IMR-90 (cell line): ENCODE results near the gene C9orf50. TPM values are rescaled to one million over a fixed set of nuclear protein-coding genes. Genes with fewer than 3 reads are reported as not detected.
A peak's percentile ranks its signal among the peaks of the same experiment; 100 is the strongest.

Experiments
- ATAC-seq: fragments of 200-7000 bp; cut with Tn5 transposase; 2 replicates; pipeline ENCODE4 v1.9.1; 2020; ENCODE audit warnings: low read depth, mild to moderate bottlenecking, moderate library complexity
- BruUV-seq: library from RNA; stranded (reverse); fragments of 400-500 nt; replicated peaks from 2 replicates; lab custom pipeline; 2021; lab: Mats Ljungman, UMichigan
- CTCF ChIA-PET: fragments of 300-600 bp; formaldehyde crosslinking; extraction: SDS; loops from one replicate; lab custom pipeline; 2021; ENCODE audit warnings: antibody characterized with exemption; lab: Yijun Ruan, JAX
- POLR2A ChIA-PET: fragments of 300-600 bp; sonication (Branson Sonifier 250); formaldehyde crosslinking; loops from one replicate; lab custom pipeline; 2022; ENCODE audit warnings: antibody characterized with exemption; ENCODE audit not compliant: unreplicated experiment; lab: Charles Lee
- DNase-seq: peaks from one replicate; pipeline ENCODE4 v3.0.0; 2013
- H2AFZ ChIP-seq: replicated peaks from 2 replicates; pipeline ENCODE3; 2013; ENCODE audit warnings: low read length, mild to moderate bottlenecking; ENCODE audit not compliant: poor library complexity
- H2AK5ac ChIP-seq: 2 replicates; pipeline ENCODE4 v1.6.1; 2013; ENCODE audit warnings: low read depth, low read length, inconsistent platforms
- H2AK9ac ChIP-seq: replicated peaks from 2 replicates; pipeline ENCODE3; 2013; ENCODE audit warnings: mild to moderate bottlenecking, low read depth, low read length, moderate library complexity; ENCODE audit not compliant: poor library complexity
- H2BK120ac ChIP-seq: 2 replicates; pipeline ENCODE4 v1.6.1; 2013; ENCODE audit warnings: low read depth, low read length, inconsistent platforms
- H2BK15ac ChIP-seq: 3 replicates; pipeline ENCODE4 v1.6.1; 2013; ENCODE audit warnings: low read depth, low read length, inconsistent platforms
- H2BK20ac ChIP-seq: 2 replicates; pipeline ENCODE4 v1.6.1; 2013; ENCODE audit warnings: low read depth, mild to moderate bottlenecking, inconsistent platforms, low read length, moderate library complexity
- H2BK5ac ChIP-seq: 2 replicates; pipeline ENCODE4 v1.6.1; 2013; ENCODE audit warnings: mild to moderate bottlenecking, low read depth, low read length, inconsistent platforms; ENCODE audit not compliant: poor library complexity, severe bottlenecking
- H3K14ac ChIP-seq: replicated peaks from 2 replicates; pipeline ENCODE4 v1.6.1; 2013; ENCODE audit warnings: low read depth, low read length, inconsistent platforms
- H3K18ac ChIP-seq: 2 replicates; pipeline ENCODE4 v1.6.1; 2013; ENCODE audit warnings: low read depth, low read length, control low read depth
- H3K23ac ChIP-seq: 2 replicates; pipeline ENCODE4 v1.6.1; 2013; ENCODE audit warnings: low read depth, low read length, inconsistent platforms
- H3K27ac ChIP-seq: 2 replicates; pipeline ENCODE4 v1.5.1; 2013; ENCODE audit warnings: mild to moderate bottlenecking, control low read depth, low read length; ENCODE audit not compliant: insufficient read depth
- H3K27me3 ChIP-seq: 2 replicates; pipeline ENCODE4 v1.6.1; 2013; ENCODE audit warnings: low read length; ENCODE audit not compliant: control insufficient read depth, insufficient read depth
- H3K36me3 ChIP-seq: 2 replicates; pipeline ENCODE4 v1.6.1; 2013; ENCODE audit warnings: low read length, mixed read lengths; ENCODE audit not compliant: control insufficient read depth, insufficient read depth
- H3K4ac ChIP-seq: 2 replicates; pipeline ENCODE4 v1.6.1; 2013; ENCODE audit warnings: low read depth, low read length, inconsistent platforms
- H3K4me1 ChIP-seq: 2 replicates; pipeline ENCODE4 v1.6.1; 2013; ENCODE audit warnings: low read length, mixed read lengths; ENCODE audit not compliant: control insufficient read depth, insufficient read depth
- H3K4me2 ChIP-seq: 2 replicates; pipeline ENCODE4 v1.6.1; 2013; ENCODE audit warnings: low read depth, mild to moderate bottlenecking, control low read depth, low read length, moderate library complexity
- H3K4me3 ChIP-seq: 2 replicates; pipeline ENCODE4 v1.5.1; 2013; ENCODE audit warnings: low read depth, mild to moderate bottlenecking, control low read depth, low read length, moderate library complexity; ENCODE audit not compliant: insufficient read depth
- H3K56ac ChIP-seq: 2 replicates; pipeline ENCODE4 v1.6.1; 2013; ENCODE audit warnings: low read length, inconsistent platforms; ENCODE audit not compliant: insufficient read depth; ENCODE audit errors: extremely low read depth
- H3K79me1 ChIP-seq, 2 experiments: 2 replicates each; pipeline ENCODE4 v1.6.1; 2013; ENCODE audit warnings: low read length in 2 of 2, inconsistent platforms in 1 of 2, low read depth in 1 of 2
- H3K9ac ChIP-seq: 2 replicates; pipeline ENCODE4 v1.6.1; 2013; ENCODE audit warnings: low read depth, low read length, control low read depth
- H3K9me1 ChIP-seq: 2 replicates; pipeline ENCODE4 v1.6.1; 2013; ENCODE audit warnings: low read length, inconsistent platforms; ENCODE audit not compliant: insufficient read depth
- H3K9me3 ChIP-seq: 2 replicates; pipeline ENCODE4 v1.6.1; 2013; ENCODE audit warnings: low read length; ENCODE audit not compliant: control insufficient read depth, insufficient read depth
- H4K20me1 ChIP-seq: 2 replicates; pipeline ENCODE4 v1.6.1; 2013; ENCODE audit warnings: low read length, inconsistent platforms; ENCODE audit not compliant: insufficient read depth
- H4K5ac ChIP-seq: 2 replicates; pipeline ENCODE4 v1.6.1; 2013; ENCODE audit warnings: mild to moderate bottlenecking, low read depth, low read length, control low read depth
- H4K8ac ChIP-seq, 2 experiments: 2 replicates each; pipeline ENCODE4 v1.6.1; 2013; ENCODE audit warnings: low read depth in 2 of 2, low read length in 2 of 2, control low read depth in 1 of 2, inconsistent platforms in 1 of 2
- H4K91ac ChIP-seq: 2 replicates; pipeline ENCODE4 v1.6.1; 2013; ENCODE audit warnings: low read depth, low read length, inconsistent platforms; ENCODE audit not compliant: insufficient read depth
- CHD1 ChIP-seq: IDR thresholded peaks from 2 replicates; pipeline ENCODE4 v1.6.1; 2012; ENCODE audit warnings: low read depth, low read length, improper control_type of control experiment
- MAFK ChIP-seq: IDR thresholded peaks from 2 replicates; pipeline ENCODE4 v1.6.1; 2012; ENCODE audit warnings: low read depth, low read length, improper control_type of control experiment
- POLR2A ChIP-seq: IDR thresholded peaks from 2 replicates; pipeline ENCODE4 v1.6.1; 2012; ENCODE audit warnings: mild to moderate bottlenecking, low read depth, low read length
- RFX5 ChIP-seq: IDR thresholded peaks from 2 replicates; pipeline ENCODE4 v1.8.0; 2012; ENCODE audit warnings: low read depth, mild to moderate bottlenecking, low read length, moderate library complexity
- WGBS, 2 experiments: methylation state at CpG; one replicate each; pipeline versions ENCODE4 v1.1.5 to v1.1.7; 2013; ENCODE audit warnings: missing lambda C conversion rate in 2 of 2; ENCODE audit not compliant: insufficient read length in 1 of 2; ENCODE audit errors: extremely low coverage in 2 of 2; 5-methylcytosine and 5-hydroxymethylcytosine counted together
- dilution Hi-C: fragments of 300-500 bp; cut with HindIII; formaldehyde crosslinking; loops from one replicate; pipeline ENCODE4 v1.14.3; 2018; ENCODE audit warnings: low sequenced_read_pairs; ENCODE audit not compliant: unreplicated experiment
- in situ Hi-C: fragments of 300-500 bp; cut with MboI; formaldehyde crosslinking; loops from 3 replicates; pipeline ENCODE4 v1.14.3; 2019; ENCODE audit warnings: low sequenced_read_pairs, inconsistent platforms, mixed read lengths
- intact Hi-C: fragments of 100-400 bp; cut with micrococcal nuclease; formaldehyde crosslinking; loops from 2 replicates; pipeline ENCODE4 v1.10.0; 2022
- polyA plus RNA-seq, 3 experiments: library from polyadenylated mRNA; depleted of rRNA; stranded (reverse); fragments of >200 nt; gene quantifications; 2 replicates each; pipeline ENCODE4 v1.2.3, GENCODE V29; 2012; ENCODE audit warnings: low replicate concordance in 1 of 3
- total RNA-seq: library from RNA; depleted of rRNA; stranded (reverse); fragments of >200 nt; gene quantifications from 2 replicates; pipeline ENCODE4 v1.2.3, GENCODE V29; 2012

C9orf50 gene
- total and polyA plus RNA-seq, 2 of the 4 experiments (the other 2 are of a cell fraction) = 0.09 TPM; not detected in 1

DNA sequence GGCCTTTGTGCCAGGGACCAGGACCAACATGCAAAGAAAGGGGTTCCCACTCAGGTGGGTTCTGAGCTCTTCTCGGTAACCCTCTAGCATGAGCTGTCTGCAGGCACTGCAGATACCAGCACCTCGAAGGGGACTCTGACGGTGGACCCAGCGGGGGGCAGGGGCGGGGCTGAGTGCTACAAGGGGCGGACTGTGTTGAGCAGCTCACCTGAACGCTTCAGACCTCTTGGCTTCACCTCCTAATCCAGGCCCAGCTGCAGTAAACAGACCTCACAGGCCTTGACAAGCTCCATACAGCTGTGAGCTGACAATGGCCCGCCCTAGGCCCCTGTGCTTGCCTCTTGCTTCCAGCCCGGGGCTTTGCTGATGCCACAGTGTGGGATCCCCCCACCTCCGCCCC, 48.4 kb downstream of the C9orf50 start:
- Histone ChIP-seq H3K9me1 (peaks cover 26% of the 10 kb centered on the region), H3K23ac (no peak overlapping the region), H4K5ac (no peak overlapping the region), H3K56ac (no peak overlapping the region), H3K9ac (no peak overlapping the region), H4K91ac (peak overlapping the region; percentile 99), H3K14ac (no peak overlapping the region), H3K27ac (no peak overlapping the region), H3K27me3 (no peaks in the 10 kb centered on the region), H3K18ac (no peak overlapping the region), H3K4me2 (no peak overlapping the region), H2BK120ac (peak overlapping the region; percentile 100), H2BK20ac (peak overlapping the region; percentile 45; the same call in 1 of the 2 replicates), H4K8ac (no peak overlapping the region), H2BK5ac (peak overlapping the region; percentile 7), H2AK5ac (peak overlapping the region; percentile 99; the same call in 1 of the 2 replicates), H3K4me3 (no peak overlapping the region), H3K4me1 (peaks cover 42% of the 10 kb centered on the region), H2AFZ (no peak overlapping the region), H2BK15ac (no peak overlapping the region), H3K79me1 (peaks cover 0 to 33% of the 10 kb centered on the region in 2 experiments; a peak in 2 of 4 replicates), H3K4ac (peak overlapping the region; percentile 99), H4K20me1 (no peaks in the 10 kb centered on the region), H2AK9ac (no peak overlapping the region), H3K9me3 (peaks cover 2% of the 10 kb centered on the region), H3K36me3 (no peaks in the 10 kb centered on the region)
- CTCF ChIA-PET = interaction anchor here (0.6 kb wide), 1 partner anchor 295 kb away, joined by 4 read pairs; no protein-coding TSS in a partner anchor
- dilution Hi-C loops = no loop called here
- in situ Hi-C loops = no loop called here
- intact Hi-C loops = no loop called here
- DNase-seq = no peak
- ATAC-seq = no peak
- BruUV-seq = no TSS peak
- POLR2A ChIA-PET = interaction anchor here (0.6 kb wide), 1 partner anchor 234 kb away, joined by 3 read pairs; no protein-coding TSS in a partner anchor
- WGBS, 2 experiments = 86% methylated on average over 4 of the region's 10 CpGs; no CpG with 5 or more reads in 1 of the 2 experiments
- TF ChIP-seq POLR2A (no peak), MAFK (no peak), RFX5 (no peak), CHD1 (no peak)
